RWPE2 (cell line): Measurements from ENCODE around the gene CCR5.

Experiments used
- ATAC-seq: fragments of 200-7000 bp; cut with Tn5 transposase; 3 replicates; pipeline ENCODE4 v1.9.1; 2021; ENCODE audit warnings: low read depth
- DNase-seq: peaks from one replicate; pipeline ENCODE4 v3.0.0-alpha.2; 2020; ENCODE audit warnings: low spot score
- H3K27ac ChIP-seq: fragments of 450-650 bp; 2 replicates; pipeline ENCODE4 v1.5.1; 2017; ENCODE audit warnings: mild to moderate bottlenecking; ENCODE audit not compliant: poor library complexity, severe bottlenecking
- H3K27me3 ChIP-seq: fragments of 250-450 bp; sonication (Bioruptor Pico); 2 replicates; pipeline ENCODE4 v1.5.1; 2021; ENCODE audit warnings: mild to moderate bottlenecking, moderate library complexity; ENCODE audit not compliant: insufficient read depth, poor library complexity, severe bottlenecking
- H3K36me3 ChIP-seq: fragments of 250-450 bp; sonication (Bioruptor Pico); 2 replicates; pipeline ENCODE4 v1.5.1; 2020; ENCODE audit warnings: low read depth, mild to moderate bottlenecking, moderate library complexity
- H3K4me1 ChIP-seq: fragments of 250-450 bp; sonication (Bioruptor Pico); 2 replicates; pipeline ENCODE4 v1.5.1; 2021; ENCODE audit warnings: mild to moderate bottlenecking, moderate library complexity; ENCODE audit not compliant: insufficient read depth, poor library complexity, severe bottlenecking
- H3K4me3 ChIP-seq: fragments of 250-450 bp; sonication (Bioruptor Pico); 2 replicates; pipeline ENCODE4 v1.5.1; 2021; ENCODE audit warnings: mild to moderate bottlenecking, moderate library complexity; ENCODE audit not compliant: severe bottlenecking
- H3K9me3 ChIP-seq: fragments of 250-450 bp; sonication (Bioruptor Pico); 2 replicates; pipeline ENCODE4 v1.5.1; 2021; ENCODE audit warnings: mild to moderate bottlenecking, moderate library complexity; ENCODE audit not compliant: severe bottlenecking
- CTCF ChIP-seq: fragments of 450-650 bp; IDR thresholded peaks from one replicate; pipeline ENCODE4 v1.5.1; 2017; ENCODE audit warnings: mild to moderate bottlenecking, moderate library complexity; ENCODE audit not compliant: poor library complexity, severe bottlenecking

CCR5 gene

DNA sequence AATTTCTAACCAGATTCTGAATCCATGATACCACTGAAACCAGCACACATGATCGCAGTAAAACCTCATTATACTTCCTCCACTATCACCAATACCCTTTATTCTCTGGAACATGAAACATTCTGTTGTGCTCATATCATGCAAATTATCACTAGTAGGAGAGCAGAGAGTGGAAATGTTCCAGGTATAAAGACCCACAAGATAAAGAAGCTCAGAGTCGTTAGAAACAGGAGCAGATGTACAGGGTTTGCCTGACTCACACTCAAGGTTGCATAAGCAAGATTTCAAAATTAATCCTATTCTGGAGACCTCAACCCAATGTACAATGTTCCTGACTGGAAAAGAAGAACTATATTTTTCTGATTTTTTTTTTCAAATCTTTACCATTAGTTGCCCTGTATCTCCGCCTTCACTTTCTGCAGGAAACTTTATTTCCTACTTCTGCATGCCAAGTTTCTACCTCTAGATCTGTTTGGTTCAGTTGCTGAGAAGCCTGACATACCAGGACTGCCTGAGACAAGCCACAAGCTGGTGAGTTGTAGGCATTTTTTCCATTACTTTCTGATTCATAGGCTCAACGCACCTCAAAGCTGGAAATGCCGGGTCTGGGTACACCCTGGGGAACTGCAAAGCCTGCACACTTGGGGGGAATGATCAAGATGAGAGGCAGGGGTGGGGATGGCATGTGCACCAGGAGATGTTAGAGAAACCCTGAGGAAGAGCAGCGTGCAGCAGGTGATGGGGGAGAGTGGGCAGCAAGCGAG lies 16.9 kb upstream of the CCR5 start, which contains the start of gene CCR2:
CCR2 (plus strand) TSS at position 465 of the 764 bp plus-strand sequence. CDS start 3,417 bp downstream, outside the sequence.
- no peaks in the 10 kb centered on the region for H3K36me3 ChIP-seq
- DNase-seq = no peak

DNA sequence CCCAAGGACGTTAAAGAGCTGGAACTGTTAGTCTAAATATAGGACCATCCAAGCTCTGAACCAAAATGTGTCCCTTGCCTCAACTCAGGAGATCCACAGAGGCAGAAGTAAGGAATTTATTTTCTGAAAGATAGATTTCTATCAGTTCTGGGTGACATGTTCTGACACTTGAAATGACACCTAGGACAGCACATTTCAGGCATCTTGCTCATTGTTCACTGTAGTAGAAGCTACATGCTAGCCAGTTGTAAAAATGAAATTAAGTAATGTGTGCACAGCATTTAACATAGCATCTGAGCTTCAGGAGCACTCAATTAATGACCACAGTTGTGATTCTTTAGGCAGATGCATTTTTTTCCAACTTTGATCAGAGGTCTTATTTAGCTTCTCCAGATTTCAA lies 16.3 kb upstream of the CCR5 start:
- DNase-seq (no peak), ATAC-seq (no peak)
- TF ChIP-seq CTCF = no peak
- Histone ChIP-seq H3K4me1 (no peaks in the 10 kb centered on the region), H3K27me3 (peaks cover 38% of the 10 kb centered on the region), H3K4me3 (no peak overlapping the region), H3K27ac (no peak overlapping the region), H3K36me3 (no peaks in the 10 kb centered on the region), H3K9me3 (no peaks in the 10 kb centered on the region)

More for the DNA sequence above, 16.9 kb upstream of the CCR5 start, which contains the start of gene CCR2:
- H3K27me3 ChIP-seq = peaks cover 38% of the 10 kb centered on the region
- no peak within 1 kb of the TSS for H3K27ac ChIP-seq
- H3K4me3 ChIP-seq = no peak within 1 kb of the TSS
- H3K9me3 ChIP-seq = no peaks in the 10 kb centered on the region
- no peak for TF ChIP-seq CTCF
- no peaks in the 10 kb centered on the region for H3K4me1 ChIP-seq
- no peak for ATAC-seq

GRCh38 chr3:46354984-46355383 lies 15.8 kb upstream of the CCR5 start:
- Histone ChIP-seq H3K27ac (no peak overlapping the region), H3K9me3 (no peaks in the 10 kb centered on the region), H3K4me3 (no peak overlapping the region), H3K27me3 (peaks cover 38% of the 10 kb centered on the region), H3K4me1 (no peaks in the 10 kb centered on the region), H3K36me3 (no peaks in the 10 kb centered on the region)
- TF ChIP-seq CTCF = no peak
- no peak for ATAC-seq
- DNase-seq = no peak

- Histone ChIP-seq H3K9me3 (no peaks in the 10 kb centered on the region), H3K4me1 (no peaks in the 10 kb centered on the region), H3K27me3 (peaks cover 38% of the 10 kb centered on the region), H3K27ac (no peak overlapping the region), H3K4me3 (no peak overlapping the region), H3K36me3 (no peaks in the 10 kb centered on the region)
- DNase-seq = no peak
- no peak for ATAC-seq
- no peak for TF ChIP-seq CTCF
Observed at GRCh38 chr3:46356276-46356675, 14.5 kb upstream of the CCR5 start.

- no peaks in the 10 kb centered on the region for H3K4me1 ChIP-seq
- TF ChIP-seq CTCF = no peak
- no peaks in the 10 kb centered on the region for H3K9me3 ChIP-seq
- peaks cover 38% of the 10 kb centered on the region for H3K27me3 ChIP-seq
- no peak overlapping the region for H3K4me3 ChIP-seq
- ATAC-seq = no peak
- DNase-seq = no peak
- H3K27ac ChIP-seq = no peak overlapping the region
- H3K36me3 ChIP-seq = no peaks in the 10 kb centered on the region
Observed at GRCh38 chr3:46356909-46357308, 13.8 kb upstream of the CCR5 start.
